HG03045 (cell line): Measurements from ENCODE around the gene TRIM71.
"Not testable (repeated sequence)": the region's sequence is repeated elsewhere in the genome, so short reads cannot be mapped to it uniquely, and the experiment has no call there.

Experiments used
- ATAC-seq: cut with Tn5 transposase; IDR thresholded peaks from one replicate; pipeline ENCODE4 v1.9.1; 2021; ENCODE audit warnings: mild to moderate bottlenecking, moderate library complexity; ENCODE audit not compliant: unreplicated experiment

TRIM71 gene

GRCh38 chr3:32842531-32842931 is 24.7 kb downstream of the TRIM71 start:
- no peak for ATAC-seq

- ATAC-seq, result no peak
These were observed 25.2 kb downstream of the TRIM71 start for GRCh38 chr3:32842987-32843386.

DNA sequence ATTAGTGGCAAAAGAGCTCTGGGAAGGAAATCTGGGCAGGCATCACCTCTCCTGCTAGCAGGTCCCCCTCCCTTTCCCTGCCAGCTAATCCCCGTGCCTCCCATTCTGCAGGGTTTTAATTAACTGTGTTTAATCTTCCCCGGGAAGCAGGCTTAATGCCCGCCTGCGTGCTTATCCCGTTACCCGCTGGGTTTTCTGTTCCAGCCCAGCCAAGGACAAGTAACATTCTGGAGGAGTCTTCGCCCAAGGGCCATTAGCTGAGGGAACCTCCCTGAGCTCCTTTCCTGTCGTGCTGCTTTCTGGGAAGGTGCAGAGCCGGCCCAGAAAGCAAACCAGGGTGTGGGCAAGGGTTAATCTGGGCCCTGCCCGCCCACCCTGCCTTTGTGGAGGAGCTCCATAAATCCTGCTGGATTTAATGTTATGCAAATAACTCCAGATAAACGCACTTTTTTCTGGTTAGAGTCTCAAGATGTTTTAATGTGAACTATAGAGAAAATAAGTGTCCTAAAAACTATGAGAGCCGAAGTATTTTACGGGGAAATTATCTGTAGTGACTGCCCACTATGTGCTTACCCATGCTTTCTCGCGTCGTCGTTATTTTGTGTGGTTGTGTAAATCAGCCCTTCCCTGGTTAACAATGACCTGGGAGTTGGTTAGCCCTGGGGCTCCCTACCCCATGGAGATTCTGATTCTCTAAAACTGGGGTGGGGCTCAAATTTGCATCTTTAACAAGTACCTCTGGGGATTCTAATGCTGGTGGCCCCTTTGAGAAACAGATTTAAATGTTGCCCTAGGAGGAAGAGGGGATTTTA is 25.9 kb downstream of the TRIM71 start:
- no peak for ATAC-seq

GRCh38 chr3:32844322-32844654 is 26.5 kb downstream of the TRIM71 start:
- no peak for ATAC-seq

- no peak for ATAC-seq
These were observed 27.1 kb downstream of the TRIM71 start for GRCh38 chr3:32844914-32845313.

DNA sequence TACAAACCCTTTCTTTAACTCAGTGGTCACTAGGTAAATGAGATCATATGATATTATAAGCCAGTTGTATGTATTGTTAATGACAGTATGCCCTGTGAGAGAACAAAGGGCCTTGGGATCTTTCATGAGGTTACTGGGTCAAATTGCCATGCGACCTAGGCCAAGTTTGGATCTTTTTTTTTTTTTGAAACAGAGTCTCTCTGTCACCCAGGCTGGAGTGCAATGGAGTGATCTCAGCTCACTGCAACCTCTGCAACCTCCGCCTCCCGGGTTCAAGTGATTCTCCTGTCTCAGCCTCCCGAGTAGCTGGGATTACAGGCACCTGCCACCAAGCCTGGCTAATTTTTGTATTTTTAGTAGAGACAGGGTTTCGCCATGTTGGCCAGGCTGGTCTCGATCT is 27.7 kb downstream of the TRIM71 start:
- not testable (repeated sequence) for ATAC-seq

- not testable (repeated sequence) for ATAC-seq
These were observed 29.2 kb downstream of the TRIM71 start for GRCh38 chr3:32847045-32847444.

DNA sequence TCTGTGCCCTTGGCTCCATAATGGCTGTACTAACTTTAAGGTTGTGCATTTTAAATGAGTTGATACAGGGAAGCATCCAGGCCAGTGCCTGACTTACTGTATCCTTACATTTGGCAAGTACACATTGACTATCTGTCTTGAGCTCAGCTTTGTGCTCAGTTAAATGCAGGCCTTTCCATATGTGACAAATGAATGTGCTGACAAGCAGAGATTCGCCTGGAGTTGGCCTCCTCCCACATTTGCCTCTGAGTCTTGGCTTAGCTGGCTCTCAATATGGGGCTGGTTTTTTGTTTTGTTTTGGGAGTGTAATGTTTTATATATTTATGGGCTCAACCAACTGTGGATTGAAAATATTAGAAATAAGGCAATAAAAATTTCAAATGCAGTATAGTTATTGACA is 29.7 kb downstream of the TRIM71 start:
- no peak for ATAC-seq

DNA sequence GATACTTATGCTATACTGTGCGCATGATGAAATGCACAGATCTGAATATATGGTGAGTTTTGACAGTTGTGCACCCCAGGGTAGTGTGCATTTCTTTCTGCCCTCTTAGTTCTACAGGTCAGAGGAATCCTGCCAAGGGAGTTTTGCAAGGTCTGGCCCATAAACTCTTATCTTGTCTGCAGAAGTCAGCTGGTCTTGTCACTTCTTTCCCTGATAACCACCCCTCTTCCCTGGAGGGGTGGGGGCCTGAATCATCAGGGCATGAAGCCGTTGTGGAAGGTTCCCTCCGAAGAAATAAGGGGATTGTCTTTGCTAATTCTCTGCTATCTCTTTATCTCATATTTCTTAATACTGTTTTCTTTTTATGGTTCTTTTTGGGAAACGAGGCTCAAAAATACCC is 30.4 kb downstream of the TRIM71 start:
- ATAC-seq, result no peak

- no peak for ATAC-seq
These were observed 31.2 kb downstream of the TRIM71 start for GRCh38 chr3:32849046-32849445.

DNA sequence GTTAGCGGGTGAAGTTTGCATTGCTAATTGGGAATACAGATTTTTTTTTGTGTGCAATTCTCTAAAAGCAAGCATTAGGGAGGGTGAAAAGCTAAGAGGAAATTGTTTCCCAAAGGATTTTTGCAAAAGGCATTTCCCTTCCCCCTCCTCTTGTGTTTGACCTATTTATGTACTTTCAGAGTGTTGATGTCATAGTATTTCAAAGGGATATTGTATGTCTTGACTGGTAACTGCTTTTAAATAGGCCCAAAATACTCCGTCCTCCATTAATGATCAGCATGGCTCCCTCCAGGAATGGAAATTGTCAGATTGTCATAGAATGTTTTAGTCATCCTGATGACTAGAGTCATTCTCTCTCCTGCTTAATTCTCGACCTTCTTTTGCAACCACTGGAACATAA is 32.4 kb downstream of the TRIM71 start:
- ATAC-seq, result no peak

GRCh38 chr3:32850636-32851035 is 32.8 kb downstream of the TRIM71 start:
- no peak for ATAC-seq

DNA sequence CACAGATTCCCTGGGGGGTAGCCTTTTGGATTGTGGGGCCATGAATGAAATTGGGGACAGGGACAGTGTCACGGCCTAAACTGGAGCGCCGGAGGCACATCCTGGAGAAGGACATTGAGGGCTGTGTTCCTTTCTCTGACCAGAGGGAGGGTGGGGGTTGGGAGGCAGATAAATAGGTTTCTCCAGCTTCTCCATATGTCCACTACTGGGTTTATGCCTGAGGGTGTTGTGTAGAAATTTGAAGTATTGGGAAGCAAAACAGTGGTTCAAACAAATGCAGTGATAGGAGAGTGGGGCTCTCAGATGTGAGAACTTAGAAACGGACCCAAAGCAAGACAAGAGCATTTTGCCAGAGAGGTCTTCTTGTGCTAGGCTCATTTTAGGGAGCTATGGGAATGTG is 34.3 kb downstream of the TRIM71 start:
- ATAC-seq, result no peak

GRCh38 chr3:32855350-32855953 is 37.7 kb downstream of the TRIM71 start:
- no peak for ATAC-seq

DNA sequence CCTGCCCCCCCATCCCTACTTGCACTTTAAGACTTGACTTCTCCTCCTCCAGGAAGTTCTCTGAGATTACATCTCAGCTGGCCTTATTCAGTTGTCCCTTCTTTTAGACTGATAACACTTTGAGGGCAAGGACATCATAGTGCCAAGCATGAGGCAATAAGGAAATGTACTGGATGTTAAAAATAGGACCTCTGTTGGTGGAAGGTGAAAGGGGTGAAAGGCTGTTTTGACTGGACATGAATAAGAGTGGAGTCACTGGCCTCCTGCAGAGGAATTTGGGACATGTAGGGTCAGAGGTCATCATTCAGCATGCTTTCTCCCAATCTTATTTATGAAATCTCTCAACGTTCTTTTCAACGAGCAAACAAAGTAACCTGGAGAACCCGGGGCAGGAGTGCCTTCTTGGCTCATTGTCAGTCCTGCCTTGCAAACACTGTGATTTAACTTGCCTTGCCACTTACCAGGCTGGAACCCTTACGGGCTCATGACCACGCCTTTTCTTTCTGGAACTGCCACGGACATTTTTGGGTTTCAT is 38.6 kb downstream of the TRIM71 start:
- ATAC-seq, result no peak

- no peak for ATAC-seq
These were observed 39.2 kb downstream of the TRIM71 start for GRCh38 chr3:32856901-32857507.

GRCh38 chr3:32857921-32858320 is 40.1 kb downstream of the TRIM71 start:
- no peak for ATAC-seq

DNA sequence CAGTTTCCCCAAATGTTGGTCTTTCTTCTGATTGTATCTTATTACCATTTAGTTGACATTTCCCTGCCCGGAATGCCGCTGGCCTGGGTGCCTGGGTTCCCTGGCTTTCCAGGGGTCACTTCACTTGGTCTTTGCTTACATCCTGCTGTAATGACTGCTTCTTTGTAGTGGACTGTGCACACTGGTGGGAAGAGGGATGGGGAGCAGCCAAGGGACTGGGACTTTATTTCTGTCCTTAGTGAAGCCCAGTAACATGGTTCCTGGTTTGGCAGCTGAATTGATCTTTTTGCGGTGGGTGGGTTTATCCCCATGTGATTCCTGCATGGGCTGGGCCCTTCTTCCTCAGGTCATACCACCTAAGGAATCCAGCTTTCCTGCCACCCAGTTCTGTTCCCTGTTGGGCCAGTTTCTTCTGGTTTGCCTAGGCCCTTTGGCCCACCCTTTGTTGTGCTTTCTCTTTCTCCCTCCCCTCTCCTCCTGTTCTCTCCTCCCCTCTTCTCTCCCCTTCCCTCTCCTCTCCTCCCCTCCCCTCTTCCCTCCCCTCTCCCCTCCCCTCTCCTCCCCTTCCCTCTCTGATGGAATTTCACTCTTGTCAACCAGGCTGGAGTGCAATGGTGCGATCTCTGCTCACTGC is 41.9 kb downstream of the TRIM71 start:
- no peak for ATAC-seq

DNA sequence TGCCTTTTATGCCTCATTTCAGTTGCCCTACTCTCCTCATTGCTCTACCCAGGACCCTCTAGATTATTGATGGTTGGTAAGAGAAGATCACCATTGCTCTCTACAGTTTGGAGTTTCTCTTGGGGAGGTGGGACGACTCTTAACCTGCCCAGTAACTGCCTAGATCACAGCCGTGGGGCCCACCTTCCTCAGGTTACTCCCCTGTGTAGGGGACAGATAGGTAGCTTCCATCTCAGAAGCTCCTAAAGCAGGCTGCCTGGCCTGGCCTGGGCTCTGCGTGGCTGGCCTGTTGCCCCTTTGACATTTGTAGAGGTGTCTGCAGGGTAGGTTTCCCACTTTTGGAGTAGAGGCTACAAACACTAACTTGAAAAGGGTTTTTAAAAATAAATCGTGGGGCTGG is 42.7 kb downstream of the TRIM71 start:
- ATAC-seq, result no peak

- no peak for ATAC-seq
These were observed 43.9 kb downstream of the TRIM71 start for GRCh38 chr3:32861681-32862080.

DNA sequence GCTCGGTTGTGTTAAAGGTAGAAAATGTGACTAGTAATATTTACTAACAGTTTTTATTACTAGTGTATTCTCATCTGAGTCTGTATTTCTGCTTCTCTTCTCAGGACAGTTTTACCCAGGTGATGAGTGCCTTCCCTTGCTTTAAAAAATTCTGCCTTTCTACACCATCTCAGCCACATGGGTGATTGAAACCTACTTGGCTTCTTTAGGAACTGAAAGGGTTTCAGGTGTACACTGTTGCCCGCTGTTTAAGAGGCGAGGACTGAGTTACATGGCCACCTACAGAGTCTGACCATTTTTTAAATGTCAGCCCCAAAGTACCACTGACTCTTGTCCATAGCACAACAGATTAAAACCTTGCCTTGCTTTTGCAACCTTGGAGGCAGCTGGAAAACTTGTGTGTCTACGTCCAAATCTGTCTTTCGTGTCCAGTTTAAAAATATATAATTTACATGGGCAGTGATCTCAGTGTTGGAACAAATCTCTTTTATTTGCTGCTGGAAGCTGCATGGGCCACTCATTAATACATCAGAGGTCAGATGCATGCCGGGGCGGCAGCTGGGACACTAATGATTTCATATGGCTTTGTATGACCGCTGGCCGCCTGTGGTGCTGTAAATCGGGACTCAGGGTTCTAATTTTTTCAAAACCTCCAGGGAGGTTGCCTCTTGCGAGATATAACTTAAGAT is 44.6 kb downstream of the TRIM71 start:
- ATAC-seq, result no peak
